ENCODE results near the gene ATAD3A.

DNA sequence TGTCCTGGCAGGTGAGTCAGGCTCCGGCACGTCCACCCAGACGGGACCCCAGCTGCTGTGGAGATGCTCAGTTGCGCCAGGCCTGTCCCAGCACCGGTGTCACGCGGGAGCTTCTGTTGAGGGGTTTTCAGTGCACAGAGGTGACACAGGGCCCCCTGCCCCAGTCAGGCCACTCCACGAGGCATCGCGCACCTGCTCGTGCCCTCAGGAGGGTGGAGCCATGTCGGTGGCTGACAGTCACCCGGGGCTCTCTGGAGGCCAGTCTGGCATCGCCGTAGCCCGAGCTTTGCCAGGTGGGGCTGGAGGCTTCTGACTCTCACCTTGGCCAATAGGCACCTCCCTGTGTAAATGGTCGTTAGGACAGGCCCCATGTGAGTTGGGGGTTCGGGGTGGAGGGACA lies 17.4 kb downstream of the ATAD3A start:
- TF ChIP-seq, protein P1, sequence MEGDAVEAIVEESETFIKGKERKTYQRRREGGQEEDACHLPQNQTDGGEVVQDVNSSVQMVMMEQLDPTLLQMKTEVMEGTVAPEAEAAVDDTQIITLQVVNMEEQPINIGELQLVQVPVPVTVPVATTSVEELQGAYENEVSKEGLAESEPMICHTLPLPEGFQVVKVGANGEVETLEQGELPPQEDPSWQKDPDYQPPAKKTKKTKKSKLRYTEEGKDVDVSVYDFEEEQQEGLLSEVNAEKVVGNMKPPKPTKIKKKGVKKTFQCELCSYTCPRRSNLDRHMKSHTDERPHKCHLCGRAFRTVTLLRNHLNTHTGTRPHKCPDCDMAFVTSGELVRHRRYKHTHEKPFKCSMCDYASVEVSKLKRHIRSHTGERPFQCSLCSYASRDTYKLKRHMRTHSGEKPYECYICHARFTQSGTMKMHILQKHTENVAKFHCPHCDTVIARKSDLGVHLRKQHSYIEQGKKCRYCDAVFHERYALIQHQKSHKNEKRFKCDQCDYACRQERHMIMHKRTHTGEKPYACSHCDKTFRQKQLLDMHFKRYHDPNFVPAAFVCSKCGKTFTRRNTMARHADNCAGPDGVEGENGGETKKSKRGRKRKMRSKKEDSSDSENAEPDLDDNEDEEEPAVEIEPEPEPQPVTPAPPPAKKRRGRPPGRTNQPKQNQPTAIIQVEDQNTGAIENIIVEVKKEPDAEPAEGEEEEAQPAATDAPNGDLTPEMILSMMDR (conservative IDR thresholded peaks at IDR 0.05; ENCODE audit: low read depth, low read length), result no peak
- no peak for TF ChIP-seq EZH2 (IDR thresholded peaks at IDR 0.05; ENCODE audit: borderline replicate concordance, low read depth, low read length, poor library complexity, severe bottlenecking)
